HG03060 (cell line): ENCODE data around the gene TMX2.

ENCODE experiments used
- ATAC-seq: cut with Tn5 transposase; IDR thresholded peaks from one replicate; pipeline ENCODE4 v1.9.1; 2021; ENCODE audit warnings: low read depth, moderate number of reproducible peaks; ENCODE audit not compliant: unreplicated experiment

Gene TMX2

DNA sequence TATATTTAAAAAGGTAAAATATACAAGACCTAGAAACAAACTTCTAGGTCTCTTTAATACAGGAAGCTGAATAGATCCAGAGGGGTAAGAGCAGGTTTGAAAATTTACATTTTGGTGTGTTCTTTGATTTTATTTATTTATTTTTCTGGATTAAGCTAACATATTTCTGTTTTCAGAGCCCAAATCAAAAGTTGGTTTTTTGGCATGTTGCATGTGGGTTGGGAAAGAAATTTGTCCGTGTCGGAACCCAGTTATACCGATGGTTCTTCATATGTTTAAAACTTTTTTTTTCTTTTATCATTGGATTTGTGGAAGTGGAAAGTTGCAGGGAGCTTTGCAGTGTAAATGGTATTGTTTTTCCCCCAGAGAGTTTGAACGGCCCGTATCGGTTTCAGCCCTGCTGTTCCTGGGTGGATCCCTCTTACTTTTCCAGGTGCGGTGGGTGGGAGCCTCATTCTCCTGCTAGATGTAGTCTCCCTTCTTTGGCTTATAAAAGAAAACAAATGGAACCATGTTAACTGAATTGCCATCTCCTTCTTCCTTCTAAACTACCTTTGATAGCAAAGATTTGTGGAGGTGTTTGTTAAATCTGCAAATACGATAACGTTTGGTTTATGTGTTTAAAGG, 50.0 kb downstream of the TMX2 start:
- ATAC-seq = no peak

DNA sequence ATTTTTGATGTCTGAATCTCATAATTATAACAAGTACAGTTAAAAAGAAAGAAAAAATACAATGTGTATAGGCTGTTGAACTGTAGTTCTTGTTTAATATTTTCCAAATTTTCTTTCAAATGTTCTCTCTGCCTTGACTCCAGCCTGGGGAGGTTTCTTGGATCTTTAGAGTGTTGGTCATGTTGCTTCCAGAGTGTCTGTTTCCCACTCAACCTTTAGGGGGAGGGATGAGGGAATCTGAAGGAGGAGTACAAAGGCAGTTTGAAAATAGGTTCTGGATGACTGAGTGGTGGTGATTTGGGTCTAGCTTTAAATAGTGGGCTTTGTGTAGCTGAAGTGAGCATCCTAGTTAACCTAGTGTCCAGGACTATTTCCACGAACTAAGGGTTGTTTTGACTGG, 51.2 kb downstream of the TMX2 start:
- no peak for ATAC-seq

DNA sequence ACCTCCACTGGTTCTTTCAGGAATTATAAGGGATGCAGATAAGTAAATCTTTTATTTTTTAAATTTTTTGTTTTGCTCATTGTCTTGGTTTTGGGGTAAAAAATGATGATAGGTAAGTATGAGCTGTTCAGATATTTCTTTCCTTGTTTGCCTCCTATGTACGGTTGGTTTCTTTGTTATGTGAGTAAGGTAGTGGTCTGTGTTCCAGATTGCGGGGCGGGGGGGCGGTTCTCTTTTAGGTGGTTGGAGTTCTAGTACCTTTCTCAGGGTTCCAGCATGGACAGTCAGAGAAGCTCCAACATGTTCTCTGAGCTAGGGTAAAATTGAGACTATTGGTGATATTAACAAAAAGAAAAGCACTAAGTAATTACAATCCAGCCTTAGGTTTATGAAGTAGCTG, 51.6 kb downstream of the TMX2 start:
- no peak for ATAC-seq

DNA sequence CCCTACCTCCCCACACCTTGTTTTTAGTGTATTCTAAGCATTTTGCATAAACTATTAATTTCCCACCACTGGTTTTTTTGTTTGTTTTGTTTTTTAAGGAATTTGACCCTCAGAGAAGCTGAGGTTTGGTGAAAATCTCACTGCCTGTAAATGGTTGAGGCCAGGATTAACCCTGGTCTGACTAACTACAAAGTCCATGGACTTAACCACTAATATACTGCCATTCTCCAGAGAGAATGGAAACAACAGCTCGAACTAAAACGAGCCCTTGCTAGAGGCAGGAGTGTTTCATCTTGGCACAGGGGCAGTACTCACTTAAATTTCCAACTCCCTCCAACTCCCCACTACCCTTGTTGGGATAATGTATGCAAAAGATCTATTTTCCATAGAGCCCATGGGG, 52.2 kb downstream of the TMX2 start:
- no peak for ATAC-seq

DNA sequence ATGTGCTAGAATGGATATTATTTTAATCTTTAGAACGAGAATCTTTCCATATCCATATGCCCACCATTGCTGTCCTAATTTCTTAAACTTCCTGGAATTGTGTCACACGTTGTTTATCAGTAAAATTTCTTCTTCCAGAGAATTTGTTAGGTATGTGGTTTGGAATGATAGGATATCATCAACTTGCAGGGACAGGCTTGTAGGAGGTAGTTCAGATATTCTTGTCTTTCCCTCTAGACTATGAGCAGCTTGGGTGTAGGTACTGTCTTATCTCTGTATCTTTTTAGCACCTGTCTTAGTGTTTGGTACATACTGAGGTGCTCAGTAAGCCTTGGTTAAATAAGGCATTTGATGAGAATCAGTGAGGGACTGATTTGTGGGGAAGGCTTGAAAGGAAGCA, 52.6 kb downstream of the TMX2 start:
- no peak for ATAC-seq

DNA sequence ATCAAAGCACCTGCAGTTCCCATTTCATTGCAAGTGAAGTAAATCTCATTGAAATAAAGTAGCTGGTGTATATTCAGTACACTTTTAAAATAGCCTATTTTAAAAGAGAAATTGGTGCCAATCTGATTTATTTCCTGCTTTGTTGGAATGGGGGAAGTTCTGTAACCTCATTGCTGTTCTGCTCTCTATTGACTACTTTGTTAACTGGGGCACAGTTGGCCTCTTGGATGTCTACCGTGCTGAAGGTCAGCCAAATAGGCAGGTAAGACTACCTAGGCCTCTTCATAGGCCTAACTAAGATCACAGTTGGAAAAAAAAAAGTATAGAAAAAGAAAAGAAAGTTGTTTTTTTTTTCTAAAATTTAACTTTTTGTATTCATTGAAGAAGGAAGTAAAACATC, 58.4 kb downstream of the TMX2 start:
- no peak for ATAC-seq

DNA sequence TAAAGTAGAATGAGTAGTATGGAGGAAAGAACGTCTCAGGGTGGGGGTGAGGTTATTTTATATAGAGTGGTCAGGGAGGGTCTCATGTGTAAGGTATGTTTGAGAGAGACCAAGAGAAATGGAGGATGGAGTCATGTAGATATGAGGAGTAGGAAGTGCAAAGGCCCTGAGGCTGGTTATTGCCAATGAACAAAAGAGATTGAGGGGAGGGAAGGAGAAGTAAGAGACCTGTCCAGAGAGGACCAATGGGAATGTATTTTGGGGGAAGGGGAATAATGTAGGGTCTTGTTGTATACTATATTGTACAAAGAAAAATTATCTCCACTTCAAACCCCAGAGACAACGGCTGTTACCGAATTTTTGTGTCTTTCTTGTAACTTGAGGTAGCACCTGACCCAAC, 59.0 kb downstream of the TMX2 start:
- ATAC-seq = no peak

DNA sequence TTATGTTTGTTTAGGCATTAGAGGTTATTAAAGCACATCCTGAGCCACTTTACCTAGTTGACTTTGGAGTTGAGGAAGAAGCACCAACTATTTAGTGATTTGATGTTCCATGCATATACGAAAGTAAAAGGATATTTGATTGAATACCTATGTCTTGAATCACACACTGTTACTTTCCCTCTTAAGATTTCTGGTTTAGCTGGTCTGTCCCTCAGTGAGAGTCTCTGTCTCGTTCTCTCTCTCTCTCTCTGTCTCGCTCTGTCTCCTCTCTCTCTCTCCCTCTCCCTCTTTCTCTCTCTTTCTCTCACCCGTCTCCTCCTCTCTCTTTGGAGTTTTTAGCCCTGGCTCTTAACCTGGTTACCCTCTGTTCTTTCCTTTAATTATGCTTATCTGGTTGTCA, 60.2 kb downstream of the TMX2 start:
- no peak for ATAC-seq

DNA sequence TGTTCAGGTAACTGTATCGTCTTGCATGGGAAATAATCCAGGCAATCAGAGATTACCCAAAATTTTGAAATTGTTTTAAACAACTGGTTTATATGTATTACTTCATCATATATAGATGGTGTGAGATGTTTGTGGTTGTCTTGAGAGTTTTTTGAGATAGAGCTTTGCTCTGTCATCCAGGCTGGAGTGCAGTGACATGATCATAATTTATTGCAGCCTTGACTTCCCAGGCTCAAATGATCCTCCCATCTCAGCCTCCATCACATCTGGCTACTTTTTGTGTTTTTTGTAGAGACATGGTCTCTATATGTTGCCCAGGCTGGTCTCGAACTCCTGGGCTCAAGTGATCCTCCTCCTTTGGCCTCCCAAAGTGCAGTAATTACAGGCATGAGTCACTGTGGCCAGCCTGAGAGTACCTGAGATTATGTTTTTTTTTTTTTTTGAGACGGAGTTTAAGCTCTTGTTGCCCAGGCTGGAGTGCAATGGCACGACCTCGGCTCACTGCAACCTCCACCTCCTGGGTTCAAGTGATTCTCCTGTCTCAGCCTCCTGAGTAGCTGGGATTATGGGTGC, 60.7 kb downstream of the TMX2 start:
- no peak for ATAC-seq

DNA sequence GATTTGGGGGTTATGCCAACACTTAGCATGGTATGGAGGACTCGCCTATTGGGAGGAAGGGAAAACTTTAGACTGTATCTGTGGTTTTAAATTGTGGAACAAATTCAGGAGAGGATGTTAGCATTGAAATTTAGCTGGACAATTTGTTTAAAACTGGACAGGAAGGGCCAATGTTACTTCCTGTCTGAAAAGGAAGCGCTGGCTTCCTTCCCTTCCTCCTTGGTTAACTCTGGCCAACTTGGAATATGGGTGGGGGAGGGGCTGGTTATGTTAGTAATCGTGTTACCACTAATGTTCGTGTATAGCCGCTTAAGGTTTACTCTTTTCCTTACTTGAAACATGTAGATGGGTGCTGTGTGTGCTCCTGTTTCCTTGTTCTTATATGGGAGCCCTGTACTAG, 63.1 kb downstream of the TMX2 start:
- ATAC-seq = no peak

DNA sequence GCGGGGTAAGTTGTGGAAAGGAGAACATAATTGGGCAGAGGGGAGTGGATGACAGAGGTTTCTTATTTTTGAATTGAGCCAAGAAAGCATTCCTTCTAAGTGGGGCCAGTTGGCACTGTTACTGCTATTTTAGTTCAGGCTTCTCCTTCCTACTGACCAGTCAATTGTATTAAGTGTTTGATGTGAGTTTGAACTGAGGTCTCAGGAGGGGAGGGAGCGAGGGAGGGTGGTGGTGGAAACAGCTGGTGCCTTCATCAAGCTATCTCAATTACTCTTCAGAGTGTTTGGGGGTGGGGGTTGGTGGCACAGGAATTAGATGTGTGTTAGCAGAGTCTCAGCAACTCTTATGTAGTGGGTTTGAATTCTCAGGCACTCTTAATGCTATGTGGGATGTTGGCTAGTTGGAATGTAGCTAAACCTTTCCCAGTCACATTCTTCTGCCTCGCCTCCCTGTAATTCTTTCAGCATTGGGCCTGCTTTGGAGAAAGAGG, 63.7 kb downstream of the TMX2 start:
- no peak for ATAC-seq

DNA sequence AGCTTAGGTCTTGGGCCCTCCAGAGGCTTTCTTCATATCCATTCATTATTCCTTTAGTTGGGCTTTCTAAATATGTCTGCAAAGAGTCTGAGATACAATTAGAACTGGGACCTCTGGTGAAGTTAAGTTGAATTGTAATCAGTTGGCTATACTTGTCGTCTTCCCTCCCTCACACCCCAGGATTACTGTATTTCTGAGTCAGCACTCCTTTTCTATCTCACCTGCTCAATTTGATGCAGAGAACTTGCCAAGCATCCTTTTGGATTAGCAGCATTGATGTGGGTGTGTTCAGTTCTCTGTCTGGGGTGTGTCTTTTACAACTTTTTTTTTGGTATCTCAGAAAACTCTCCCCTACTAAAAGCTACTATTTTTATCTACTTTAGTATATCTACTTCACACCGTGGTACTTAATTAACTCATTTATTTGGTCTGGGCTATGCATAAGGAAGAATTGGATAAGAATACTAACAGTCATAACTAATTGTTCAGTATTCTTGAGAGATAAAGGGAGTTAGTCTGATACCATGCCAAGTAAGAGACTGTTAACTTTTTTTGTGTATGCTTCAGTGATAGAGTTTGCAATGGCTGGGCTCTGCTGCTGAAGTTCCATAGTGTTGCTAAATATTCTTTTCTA, 64.3 kb downstream of the TMX2 start:
- no peak for ATAC-seq

DNA sequence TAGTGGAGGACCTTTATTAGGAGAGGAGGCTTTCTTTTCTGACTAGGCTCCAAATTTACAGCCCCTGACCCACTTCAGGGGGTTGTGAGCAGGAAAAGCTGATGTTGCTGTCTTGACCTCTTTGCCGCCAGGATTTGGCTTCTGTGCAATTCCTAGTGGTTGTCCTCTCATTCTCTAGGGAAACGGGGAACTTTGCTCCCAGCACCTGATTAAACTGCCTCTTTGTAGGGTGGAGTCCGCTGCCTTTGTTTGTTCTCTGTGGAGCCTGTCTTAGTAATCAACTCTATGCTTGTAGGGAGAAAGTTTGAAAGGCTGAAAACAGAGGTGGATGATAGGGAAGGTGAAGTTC, 65.5 kb downstream of the TMX2 start:
- no peak for ATAC-seq

DNA sequence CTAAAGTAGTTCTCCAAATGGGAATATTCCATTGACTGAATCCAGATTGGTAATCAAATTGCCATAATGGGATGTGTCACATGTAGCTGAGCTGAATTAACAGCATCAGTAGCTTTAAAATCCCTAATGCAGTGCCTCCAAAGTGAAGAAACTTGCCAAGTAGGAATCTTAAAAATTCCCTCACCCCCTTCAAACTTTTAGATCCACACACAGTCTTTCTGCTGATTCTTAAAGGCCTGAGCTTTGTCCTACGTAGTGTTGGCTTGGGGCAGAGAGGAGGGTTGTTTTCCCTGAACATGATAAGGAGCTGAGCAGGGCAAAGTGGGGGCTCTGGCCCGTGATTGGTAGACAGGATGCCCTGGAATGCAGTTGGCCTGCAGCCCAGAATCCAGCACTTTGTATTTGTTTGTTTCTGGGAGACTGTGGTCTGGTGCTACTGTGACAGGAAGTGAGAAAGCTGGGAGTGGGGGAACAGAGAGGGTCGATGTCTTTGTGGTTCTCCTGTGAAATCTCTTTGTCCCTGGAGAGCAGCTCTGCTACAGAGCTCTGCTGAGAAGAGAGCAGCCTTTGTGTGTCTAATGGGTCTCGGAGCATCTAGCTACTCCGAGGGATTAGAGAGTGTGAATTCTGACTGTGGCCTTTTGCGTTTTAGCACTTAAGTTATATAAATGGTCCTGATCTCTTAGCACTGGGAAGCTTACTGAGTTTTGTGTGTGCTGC, 66.1 kb downstream of the TMX2 start:
- no peak for ATAC-seq

DNA sequence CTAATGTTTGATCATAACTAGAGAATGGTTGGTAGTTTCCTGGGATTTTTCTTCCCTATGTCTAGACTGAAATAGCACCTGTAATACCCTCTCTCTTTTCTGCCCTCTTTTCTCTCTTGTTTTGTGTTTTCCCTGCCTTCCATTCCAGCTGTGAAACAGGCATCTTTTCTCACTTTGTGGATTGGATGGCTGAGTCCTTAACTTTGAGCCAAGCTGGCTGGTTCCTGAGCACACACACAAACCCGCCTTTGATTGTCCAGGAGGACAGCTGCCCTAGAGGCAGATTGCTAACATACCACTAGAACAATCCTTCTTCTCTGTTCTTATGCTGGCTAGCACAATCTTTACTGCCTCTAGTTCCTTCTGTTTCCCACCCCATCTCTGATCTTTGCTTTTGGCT, 66.9 kb downstream of the TMX2 start:
- no peak for ATAC-seq

DNA sequence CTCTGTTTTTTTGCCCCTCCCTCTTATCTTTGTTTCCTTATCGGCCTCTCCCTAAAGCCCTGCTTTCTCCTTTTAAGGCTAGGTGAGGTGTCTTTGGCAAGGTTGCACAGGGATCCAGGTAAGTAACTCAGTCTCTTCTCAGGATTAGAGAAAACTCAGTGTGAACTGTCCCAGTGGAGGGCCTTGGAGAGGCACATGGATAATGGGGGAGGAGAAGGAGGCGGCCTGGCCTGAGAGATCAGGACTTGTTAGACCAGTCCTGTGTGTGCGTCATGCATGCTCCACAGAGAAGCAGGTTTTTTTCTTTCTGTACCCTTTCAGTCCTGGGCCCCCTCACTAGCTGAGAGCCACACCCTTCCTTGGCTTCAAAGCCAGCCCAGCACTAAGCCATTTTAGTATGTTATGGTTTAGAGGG, 69.1 kb downstream of the TMX2 start:
- ATAC-seq = no peak

DNA sequence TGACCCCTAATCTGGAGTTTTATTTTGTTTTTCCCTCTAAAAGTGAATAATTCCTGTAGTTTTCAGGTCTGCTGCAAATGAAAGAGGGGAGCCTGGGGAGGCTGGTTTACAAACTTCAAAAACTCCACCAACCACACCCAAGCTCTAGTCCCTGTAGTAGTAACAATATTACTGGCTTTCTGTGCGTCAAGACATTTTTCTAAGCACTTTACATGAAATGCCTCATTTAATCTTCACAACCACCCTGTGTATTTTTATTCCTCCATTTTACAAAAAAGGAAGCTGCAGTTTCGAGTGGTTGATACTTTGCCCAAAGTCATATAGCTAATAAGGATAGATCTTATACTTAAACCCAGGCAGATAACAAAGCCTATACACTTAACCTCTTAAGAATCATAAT, 72.7 kb downstream of the TMX2 start:
- no peak for ATAC-seq

DNA sequence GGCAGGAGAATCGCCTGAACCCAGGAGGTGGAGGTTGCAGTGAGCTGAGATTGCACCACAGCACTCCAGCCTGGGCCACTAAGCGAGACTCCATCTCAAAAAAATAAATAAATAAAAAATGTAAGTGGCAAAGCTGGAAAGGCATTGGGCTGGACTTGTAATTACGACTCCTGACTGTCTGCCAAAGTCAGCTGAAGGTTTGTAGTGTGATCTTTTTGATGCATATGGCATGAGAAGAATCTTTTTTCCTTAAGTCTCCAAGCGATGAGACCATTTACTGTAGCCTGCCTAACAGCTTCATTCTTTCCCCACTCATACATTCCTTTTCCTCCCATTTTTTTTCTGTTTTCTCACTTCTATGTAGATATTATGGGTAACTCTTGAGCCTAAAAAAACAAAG, 74.0 kb downstream of the TMX2 start:
- ATAC-seq = no peak

DNA sequence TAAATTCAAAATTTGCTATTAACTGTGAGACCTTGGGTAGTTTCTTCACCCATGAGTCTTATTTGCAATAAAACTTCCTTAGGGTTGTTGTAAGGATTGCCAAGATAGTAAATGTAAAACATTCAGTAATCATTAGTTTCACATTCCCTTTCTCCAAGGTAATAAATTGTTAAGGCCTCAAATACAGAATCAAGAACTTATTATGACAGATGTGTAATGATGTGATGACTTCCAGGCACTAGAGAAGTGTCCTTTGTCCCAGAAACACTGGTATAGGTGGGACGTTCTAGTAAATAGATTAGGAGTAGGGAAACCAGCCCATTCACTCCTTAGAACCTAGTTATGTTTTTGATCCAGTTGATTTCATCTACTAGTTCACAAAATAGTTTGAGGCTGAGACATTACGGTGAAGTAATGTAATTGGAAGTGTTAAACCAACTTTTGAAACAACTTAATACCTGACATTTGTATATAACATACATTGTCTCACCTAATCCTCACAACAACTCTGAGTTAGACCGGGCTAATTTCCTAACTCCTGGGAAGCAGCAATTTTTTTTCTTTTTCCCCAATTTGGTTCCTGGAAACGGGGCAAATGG, 74.7 kb downstream of the TMX2 start:
- ATAC-seq = no peak

DNA sequence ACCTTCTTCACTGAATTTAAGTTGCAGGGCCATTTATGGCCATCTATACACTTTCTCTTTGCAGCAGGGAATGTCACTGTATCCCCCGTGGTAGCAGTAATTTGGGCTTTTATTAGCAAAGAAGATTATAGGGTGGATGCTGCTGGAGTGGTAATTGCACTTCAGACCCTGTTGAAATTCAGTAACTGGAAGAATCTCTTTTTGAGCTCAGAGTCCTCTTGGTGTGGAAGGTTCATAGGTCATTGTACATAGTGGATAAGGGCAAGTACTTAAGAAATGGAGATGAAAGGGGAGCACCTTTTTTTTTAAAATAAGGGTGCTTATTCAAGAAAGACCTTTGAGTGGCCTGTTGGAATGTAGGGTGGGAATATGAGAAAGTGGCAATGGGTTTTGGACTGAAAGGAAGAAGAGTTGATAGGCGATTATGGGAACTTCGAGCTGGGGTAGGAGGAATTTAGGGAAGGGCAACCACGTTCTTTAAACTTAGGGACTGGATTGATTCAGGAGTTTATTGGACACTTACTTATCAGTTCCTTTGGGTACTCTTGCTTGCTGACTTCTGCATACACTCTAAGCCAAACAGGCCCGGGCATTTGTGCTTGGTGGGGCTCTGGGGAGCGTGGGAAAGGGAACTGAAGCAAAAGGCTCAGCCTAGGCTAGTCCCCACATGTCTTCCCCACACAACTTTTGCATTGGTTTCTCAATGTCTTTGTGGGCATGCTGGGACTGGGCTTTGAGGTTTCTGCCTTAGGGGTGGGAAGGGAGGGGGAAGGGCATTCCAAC, 75.7 kb downstream of the TMX2 start:
- no peak for ATAC-seq

DNA sequence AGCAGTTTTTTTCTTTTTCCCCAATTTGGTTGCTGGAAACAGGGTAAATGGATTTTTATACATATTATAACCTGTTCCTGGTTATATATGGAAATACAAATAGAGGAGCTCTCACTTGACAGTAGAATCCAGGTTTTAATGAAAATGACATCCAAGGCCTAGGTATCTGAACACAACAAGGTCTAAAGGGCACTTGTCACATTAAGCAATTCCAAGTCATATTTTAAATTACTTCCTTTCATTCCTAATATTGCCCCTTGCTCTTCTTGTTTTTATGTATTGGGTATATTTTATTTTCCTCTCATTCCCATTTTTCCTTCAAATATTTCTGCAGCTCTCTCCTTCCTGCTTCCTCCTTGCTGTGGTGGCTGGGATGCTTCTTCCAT, 76.3 kb downstream of the TMX2 start:
- ATAC-seq = no peak
